Kidney (tissue), 14 donors: ENCODE results near the gene OPHN1. TPM values are rescaled to one million over a fixed set of nuclear protein-coding genes. Genes with fewer than 3 reads are reported as not detected.

Source experiments
- DNase-seq, 5 donors: peaks; one replicate each; pipeline ENCODE4 v3.0.0-alpha.2; 2013 to 2020
- FAIRE-seq: peaks from 2 replicates; lab custom pipeline; 2012; peaks lifted over from hg19 to GRCh38; lab: Jason Lieb, UNC
- H3K27ac ChIP-seq, 2 donors: one replicate each; pipeline ENCODE4 v1.7.0; 2013; ENCODE audit warnings: low read depth in 2 of 2, low read length in 2 of 2, inconsistent platforms in 1 of 2
- H3K27me3 ChIP-seq: one replicate; pipeline ENCODE4 v1.7.1; 2013; ENCODE audit warnings: low read length, inconsistent platforms; ENCODE audit not compliant: control insufficient read depth, insufficient read depth
- H3K36me3 ChIP-seq, 3 donors: one replicate each; pipeline versions ENCODE4 v1.7.0 to v1.7.1; 2013; ENCODE audit warnings: low read length in 3 of 3, control low read depth in 1 of 3, inconsistent platforms in 1 of 3; ENCODE audit not compliant: insufficient read depth in 3 of 3, control insufficient read depth in 2 of 3
- H3K4me1 ChIP-seq, 3 donors: one replicate each; pipeline versions ENCODE4 v1.7.0 to v1.7.1; 2013; ENCODE audit warnings: low read length in 3 of 3, inconsistent platforms in 1 of 3, low read depth in 1 of 3; ENCODE audit not compliant: control insufficient read depth in 2 of 3, insufficient read depth in 2 of 3
- H3K4me3 ChIP-seq, 3 donors: one replicate each; pipeline versions ENCODE4 v1.7.0 to v1.8.1; 2013; ENCODE audit warnings: low read length in 3 of 3, control low read depth in 1 of 3, inconsistent platforms in 1 of 3
- H3K9ac ChIP-seq, 3 donors: one replicate each; pipeline versions ENCODE4 v1.7.0 to v1.7.1; 2013; ENCODE audit warnings: low read length in 3 of 3, control low read depth in 1 of 3, inconsistent platforms in 1 of 3
- H3K9me3 ChIP-seq, 3 donors: one replicate each; pipeline versions ENCODE4 v1.7.0 to v1.7.1; 2013; ENCODE audit warnings: low read length in 3 of 3, control low read depth in 1 of 3, inconsistent platforms in 1 of 3; ENCODE audit not compliant: control insufficient read depth in 2 of 3, insufficient read depth in 1 of 3
- CTCF ChIP-seq: IDR thresholded peaks from 3 replicates; pipeline ENCODE4 v1.5.1; 2012; ENCODE audit warnings: mild to moderate bottlenecking, moderate library complexity, borderline replicate concordance; ENCODE audit not compliant: insufficient read depth; ENCODE audit errors: extremely low read depth
- intact Hi-C: fragments of 100-400 bp; cut with DNase I; formaldehyde crosslinking; loops from one replicate; pipeline ENCODE4 v1.11.1; 2022
- polyA plus RNA-seq: library from polyadenylated mRNA; stranded (reverse); fragments of 350-450 nt; fragmentation: Illumina TruSeq; extraction: RNeasy Lipid Tissue Mini Kit (QIAGEN cat#74804); gene quantifications from one replicate; pipeline ENCODE4 v1.2.3, GENCODE V29; 2014; ENCODE audit warnings: low read depth, low replicate concordance; ENCODE audit not compliant: insufficient read depth
- total RNA-seq: library from RNA; stranded (reverse); fragmentation: NEBNext Ultra II Directional; extraction: Animal tissue kit (Norgen Biotek cat#: 25700); gene quantifications from one replicate; pipeline ENCODE4 v1.2.1, GENCODE V29; 2021
- donor health status: control.
- donor health status: control.
- donor health status: control.
- donor health status: control.
- donor health status: control.
- donor health status: DM: yes; HTN: yes; CAD: no.
- donor health status: Normal renal cell carcinoma (clear cell type).

OPHN1 gene
- total and polyA plus RNA-seq, 2 donors from 2014 or later = 1.9 to 9.5 TPM

GRCh38 chrX:68419975-68420374 lies 13.3 kb downstream of the OPHN1 start:
- FAIRE-seq = no peak

GRCh38 chrX:68417651-68418050 lies 15.6 kb downstream of the OPHN1 start:
- Histone ChIP-seq H3K27me3 (no peaks in the 10 kb centered on the region), H3K9me3 (no peaks in the 10 kb centered on the region), H3K9ac (no peak overlapping the region), H3K4me3 (no peak overlapping the region), H3K4me1 (peaks cover 0 to 3% (median 0%) of the 10 kb centered on the region in 3 donors), H3K27ac (no peak overlapping the region), H3K36me3 (no peaks in the 10 kb centered on the region)
- no peak for TF ChIP-seq CTCF
- FAIRE-seq (no peak), DNase-seq (no peak)
- intact Hi-C loops = no loop called here

More at GRCh38 chrX:68419975-68420374, 13.3 kb downstream of the OPHN1 start:
- Histone ChIP-seq H3K4me1 (peaks cover 0 to 3% (median 0%) of the 10 kb centered on the region in 3 donors), H3K36me3 (no peaks in the 10 kb centered on the region), H3K27me3 (no peaks in the 10 kb centered on the region), H3K4me3 (no peak overlapping the region), H3K9ac (no peak overlapping the region), H3K27ac (no peak overlapping the region), H3K9me3 (no peaks in the 10 kb centered on the region)
- TF ChIP-seq CTCF = no peak
- intact Hi-C loops = no loop called here
- no peak for DNase-seq

GRCh38 chrX:68416592-68416991 lies 16.7 kb downstream of the OPHN1 start:
- no peak for TF ChIP-seq CTCF
- H3K36me3 ChIP-seq = no peaks in the 10 kb centered on the region
- no peak overlapping the region for H3K27ac ChIP-seq
- intact Hi-C loops = no loop called here
- H3K4me3 ChIP-seq = no peak overlapping the region
- peaks cover 0 to 3% (median 0%) of the 10 kb centered on the region in 3 donors for H3K4me1 ChIP-seq
- DNase-seq (no peak), FAIRE-seq (no peak)
- no peak overlapping the region for H3K9ac ChIP-seq
- no peaks in the 10 kb centered on the region for H3K27me3 ChIP-seq
- H3K9me3 ChIP-seq = no peaks in the 10 kb centered on the region

GRCh38 chrX:68415316-68415715 lies 18.0 kb downstream of the OPHN1 start:
- intact Hi-C loops = no loop called here
- Histone ChIP-seq H3K4me3 (no peak overlapping the region), H3K4me1 (no peaks in the 10 kb centered on the region), H3K27ac (no peak overlapping the region), H3K27me3 (no peaks in the 10 kb centered on the region), H3K9me3 (no peaks in the 10 kb centered on the region), H3K36me3 (no peaks in the 10 kb centered on the region), H3K9ac (no peak overlapping the region)
- DNase-seq (no peak), FAIRE-seq (no peak)
- TF ChIP-seq CTCF = no peak
